Transverse colon (tissue), 4 donors: ENCODE data around the gene TRIM43. TPM values are rescaled to one million over a fixed set of nuclear protein-coding genes. Genes with fewer than 3 reads are reported as not detected.
"Not testable (repeated sequence)": the region's sequence is repeated elsewhere in the genome, so short reads cannot be mapped to it uniquely, and the experiment has no call there.

Source experiments
- DNase-seq: peaks from one replicate; pipeline ENCODE4 v3.0.0-alpha.2; 2019
- H3K27ac ChIP-seq, 4 donors: fragments of 200-600 bp; sonication (generic); 2 replicates each; pipeline ENCODE4 v1.5.1; 2016 to 2018; ENCODE audit warnings: inconsistent platforms in 4 of 4
- H3K27me3 ChIP-seq: fragments of 200-600 bp; sonication (generic); 2 replicates; pipeline ENCODE4 v1.5.1; 2017; ENCODE audit warnings: inconsistent platforms
- H3K36me3 ChIP-seq, 4 donors: fragments of 200-600 bp; sonication (generic); 2 replicates each; pipeline ENCODE4 v1.5.1; 2017 to 2019; ENCODE audit warnings: inconsistent platforms in 4 of 4
- H3K4me1 ChIP-seq, 4 donors: fragments of 200-600 bp; sonication (generic); 2 replicates each; pipeline ENCODE4 v1.5.1; 2017 to 2020; ENCODE audit warnings: inconsistent platforms in 4 of 4
- H3K4me3 ChIP-seq, 4 donors: fragments of 200-600 bp; sonication (generic); 1 replicate in 1 of 4; 2 replicates in 3 of 4; pipeline versions ENCODE4 v1.5.1 to v1.6.1; 2017 to 2019; ENCODE audit warnings: inconsistent platforms in 4 of 4
- H3K9me3 ChIP-seq, 2 donors: fragments of 200-600 bp; sonication (generic); 2 replicates each; pipeline ENCODE4 v1.5.1; 2017 to 2019; ENCODE audit warnings: inconsistent platforms in 2 of 2
- EP300 ChIP-seq: sonication (generic); formaldehyde crosslinking; IDR thresholded peaks from one replicate; pipeline ENCODE4 v1.6.1; 2017; ENCODE audit warnings: antibody characterized with exemption, low read depth
- POLR2A ChIP-seq: fragments of 450-650 bp; IDR thresholded peaks from one replicate; pipeline ENCODE4 v1.6.1; 2016; ENCODE audit warnings: antibody characterized with exemption, mild to moderate bottlenecking, moderate library complexity
- POLR2AphosphoS5 ChIP-seq, 3 donors: sonication (generic); formaldehyde crosslinking; IDR thresholded peaks; one replicate each; pipeline ENCODE4 v1.6.1; 2016; ENCODE audit warnings: antibody characterized with exemption in 3 of 3
- WGBS, 2 donors: methylation state at CpG; one replicate each; pipeline ENCODE4 v1.1.5; 2018; ENCODE audit warnings: low coverage in 1 of 2; 5-methylcytosine and 5-hydroxymethylcytosine counted together
- in situ Hi-C, 4 donors: fragments of 200-750 bp; cut with MboI; loops; one replicate each; pipeline versions ENCODE4 v1.15.0 to v1.15.1; 2017; ENCODE audit warnings: low sequenced_read_pairs in 3 of 4, low pct_ligation_motif_present in 1 of 4, low pct_unique_long_range_greater_than_20kb in 1 of 4
- intact Hi-C: fragments of 100-400 bp; cut with DNase I; formaldehyde crosslinking; loops from one replicate; pipeline ENCODE4 v1.15.1; 2023; ENCODE audit warnings: low total_unique reads
- total RNA-seq, 4 donors: library from RNA; depleted of rRNA; stranded (reverse); fragments of >200 nt; gene quantifications; one replicate each; pipeline ENCODE4 v1.1.0, GENCODE V29; 2016
- TF ChIP-seq, protein P1 (sequence below), 5 experiments: fragments of 200-600 bp in 3 of 5; fragments of 450-650 bp in 2 of 5; sonication (generic) in 3 of 5; IDR thresholded peaks; 1 replicate in 2 of 5; 2 replicates in 3 of 5; pipeline ENCODE4 v1.5.1; 2016 to 2017; ENCODE audit warnings: antibody characterized with exemption in 5 of 5, inconsistent platforms in 3 of 5, mild to moderate bottlenecking in 2 of 5, moderate library complexity in 1 of 5

Gene TRIM43
- not detected for total RNA-seq

DNA sequence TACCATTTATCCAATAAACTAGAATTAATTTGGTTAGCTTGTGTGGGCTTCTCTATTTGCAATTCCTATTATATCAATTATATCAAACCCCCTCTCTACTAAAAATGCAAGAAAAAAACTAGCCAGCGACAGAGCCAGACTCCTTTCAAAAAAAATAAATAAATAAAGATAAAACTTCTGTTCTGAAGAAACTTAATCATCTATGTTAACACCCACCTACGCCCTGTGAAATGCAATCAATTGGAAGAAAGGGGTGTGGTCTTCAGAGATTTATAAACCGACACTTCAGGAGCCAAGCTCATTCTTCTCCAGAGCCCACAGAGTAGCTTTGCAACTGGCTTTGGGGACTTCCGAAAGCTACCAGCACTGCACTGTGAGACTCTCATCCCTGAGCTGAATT, at the start of gene TRIM43:
TRIM43 (plus strand) TSS at position 301 of the 400 bp plus-strand sequence. CDS start 2,023 bp downstream, outside the sequence.
- H3K9me3 ChIP-seq, in situ Hi-C loops, H3K4me3 ChIP-seq, intact Hi-C loops, H3K4me1 ChIP-seq, H3K27ac ChIP-seq, H3K36me3 ChIP-seq, H3K27me3 ChIP-seq, DNase-seq: not testable (repeated sequence)
- 100% methylated on average over 1 of the region's 4 CpGs; no CpG with 5 or more reads in 1 of the 2 donors for WGBS, 2 donors

GRCh38 chr2:95551055-95551568, 40.7 kb upstream of the TRIM43 start:
- H3K4me3 ChIP-seq: no peak overlapping the region
- H3K9me3 ChIP-seq: no peaks in the 10 kb centered on the region
- in situ Hi-C loops: no loop called here
- intact Hi-C loops: no loop called here
- no peaks in the 10 kb centered on the region for H3K36me3 ChIP-seq
- no peaks in the 10 kb centered on the region for H3K4me1 ChIP-seq
- DNase-seq: no peak
- H3K27me3 ChIP-seq: no peaks in the 10 kb centered on the region
- 85 to 89% methylated on average over 10 to 17 of the region's 17 CpGs for WGBS, 2 donors
- H3K27ac ChIP-seq: no peak overlapping the region
- no peak for TF ChIP-seq EP300
- TF ChIP-seq, protein P1, sequence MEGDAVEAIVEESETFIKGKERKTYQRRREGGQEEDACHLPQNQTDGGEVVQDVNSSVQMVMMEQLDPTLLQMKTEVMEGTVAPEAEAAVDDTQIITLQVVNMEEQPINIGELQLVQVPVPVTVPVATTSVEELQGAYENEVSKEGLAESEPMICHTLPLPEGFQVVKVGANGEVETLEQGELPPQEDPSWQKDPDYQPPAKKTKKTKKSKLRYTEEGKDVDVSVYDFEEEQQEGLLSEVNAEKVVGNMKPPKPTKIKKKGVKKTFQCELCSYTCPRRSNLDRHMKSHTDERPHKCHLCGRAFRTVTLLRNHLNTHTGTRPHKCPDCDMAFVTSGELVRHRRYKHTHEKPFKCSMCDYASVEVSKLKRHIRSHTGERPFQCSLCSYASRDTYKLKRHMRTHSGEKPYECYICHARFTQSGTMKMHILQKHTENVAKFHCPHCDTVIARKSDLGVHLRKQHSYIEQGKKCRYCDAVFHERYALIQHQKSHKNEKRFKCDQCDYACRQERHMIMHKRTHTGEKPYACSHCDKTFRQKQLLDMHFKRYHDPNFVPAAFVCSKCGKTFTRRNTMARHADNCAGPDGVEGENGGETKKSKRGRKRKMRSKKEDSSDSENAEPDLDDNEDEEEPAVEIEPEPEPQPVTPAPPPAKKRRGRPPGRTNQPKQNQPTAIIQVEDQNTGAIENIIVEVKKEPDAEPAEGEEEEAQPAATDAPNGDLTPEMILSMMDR (IDR thresholded peaks at IDR 0.05): no peak
- TF ChIP-seq POLR2AphosphoS5 (IDR thresholded peaks at IDR 0.05): no peak
- TF ChIP-seq POLR2A: no peak

- no peaks in the 10 kb centered on the region for H3K36me3 ChIP-seq
- H3K9me3 ChIP-seq: no peaks in the 10 kb centered on the region
- no peaks in the 10 kb centered on the region for H3K4me1 ChIP-seq
- no peak overlapping the region for H3K27ac ChIP-seq
- H3K27me3 ChIP-seq: no peaks in the 10 kb centered on the region
- no peak for DNase-seq
- 42% methylated on average over 2 of the region's 2 CpGs; no CpG with 5 or more reads in 1 of the 2 donors for WGBS, 2 donors
- TF ChIP-seq EP300 (no peak), POLR2A (no peak), POLR2AphosphoS5 (IDR thresholded peaks at IDR 0.05) (no peak)
- TF ChIP-seq, protein P1 (IDR thresholded peaks at IDR 0.05): no peak
- in situ Hi-C loops: no loop called here
- no peak overlapping the region for H3K4me3 ChIP-seq
- intact Hi-C loops: no loop called here
Observed at GRCh38 chr2:95552911-95553310, 38.9 kb upstream of the TRIM43 start.

- in situ Hi-C loops (no loop called here), intact Hi-C loops (no loop called here)
- no peak for TF ChIP-seq EP300
- TF ChIP-seq, protein P1 (IDR thresholded peaks at IDR 0.05): no peak
- TF ChIP-seq POLR2AphosphoS5 (IDR thresholded peaks at IDR 0.05): no peak
- no peak for TF ChIP-seq POLR2A
- no peak overlapping the region for H3K4me3 ChIP-seq
- H3K27ac ChIP-seq: no peak overlapping the region
- no peak for DNase-seq
- no peaks in the 10 kb centered on the region for H3K4me1 ChIP-seq
- WGBS, 2 donors: 21 to 33% methylated on average over 2 of the region's 2 CpGs
- no peaks in the 10 kb centered on the region for H3K36me3 ChIP-seq
- H3K9me3 ChIP-seq: no peaks in the 10 kb centered on the region
- H3K27me3 ChIP-seq: peaks cover 5% of the 10 kb centered on the region
Observed at GRCh38 chr2:95569170-95569569, 22.6 kb upstream of the TRIM43 start.

GRCh38 chr2:95573866-95574265, 17.9 kb upstream of the TRIM43 start:
- H3K36me3 ChIP-seq: no peaks in the 10 kb centered on the region
- WGBS, 2 donors: 79 to 86% methylated on average over 2 of the region's 2 CpGs
- no peak overlapping the region for H3K4me3 ChIP-seq
- H3K27me3 ChIP-seq: peaks cover 5% of the 10 kb centered on the region
- no peaks in the 10 kb centered on the region for H3K9me3 ChIP-seq
- in situ Hi-C loops (no loop called here), intact Hi-C loops (no loop called here)
- no peaks in the 10 kb centered on the region for H3K4me1 ChIP-seq
- TF ChIP-seq, protein P1 (IDR thresholded peaks at IDR 0.05): no peak
- TF ChIP-seq POLR2AphosphoS5 (IDR thresholded peaks at IDR 0.05): no peak
- TF ChIP-seq POLR2A: no peak
- no peak for TF ChIP-seq EP300
- no peak overlapping the region for H3K27ac ChIP-seq
- no peak for DNase-seq
